HG03457 (cell line): ENCODE data around the gene ZNF608.

Source experiments
- ATAC-seq: cut with Tn5 transposase; IDR thresholded peaks from one replicate; pipeline ENCODE4 v1.9.1; 2021; ENCODE audit warnings: moderate number of reproducible peaks; ENCODE audit not compliant: unreplicated experiment

Gene ZNF608

GRCh38 chr5:124745928-124746915 is at the start of gene ZNF608:
Gene ZNF608, minus strand, starts transcription at chr5:124746639. Its CDS starts 1,650 bp downstream, at chr5:124744989.
- no peak for ATAC-seq

- no peak for ATAC-seq
Measured at GRCh38 chr5:124795829-124796228, 49.4 kb upstream of the ZNF608 start.

GRCh38 chr5:124790895-124791732 is 44.7 kb upstream of the ZNF608 start:
- ATAC-seq: no peak

GRCh38 chr5:124790301-124790894 is 44.0 kb upstream of the ZNF608 start:
- no peak for ATAC-seq

- ATAC-seq: no peak
Measured at GRCh38 chr5:124789104-124789605, 42.7 kb upstream of the ZNF608 start.

- no peak for ATAC-seq
Measured at GRCh38 chr5:124783794-124784193, 37.4 kb upstream of the ZNF608 start.

- ATAC-seq: no peak
Measured at GRCh38 chr5:124783285-124783684, 36.8 kb upstream of the ZNF608 start.

GRCh38 chr5:124782262-124782661 is 35.8 kb upstream of the ZNF608 start:
- ATAC-seq: no peak

GRCh38 chr5:124780011-124780410 is 33.6 kb upstream of the ZNF608 start:
- ATAC-seq: no peak

- no peak for ATAC-seq
Measured at GRCh38 chr5:124773315-124774311, 27.2 kb upstream of the ZNF608 start.

GRCh38 chr5:124772457-124773200 is 26.2 kb upstream of the ZNF608 start:
- no peak for ATAC-seq

- ATAC-seq: no peak
Measured at GRCh38 chr5:124771761-124772160, 25.3 kb upstream of the ZNF608 start.

GRCh38 chr5:124764992-124765611 is 18.7 kb upstream of the ZNF608 start:
- ATAC-seq: no peak

GRCh38 chr5:124764585-124764984 is 18.1 kb upstream of the ZNF608 start:
- ATAC-seq: no peak

- ATAC-seq: no peak
Measured at GRCh38 chr5:124761010-124761409, 14.6 kb upstream of the ZNF608 start.

GRCh38 chr5:124760608-124761007 is 14.2 kb upstream of the ZNF608 start:
- no peak for ATAC-seq

- no peak for ATAC-seq
Measured at GRCh38 chr5:124755565-124755964, 9.1 kb upstream of the ZNF608 start.

- ATAC-seq: no peak
Measured at GRCh38 chr5:124755041-124755440, 8.6 kb upstream of the ZNF608 start.
